ENCODE data around the gene QRSL1. TPM values are rescaled to one million over a fixed set of nuclear protein-coding genes. Genes with fewer than 3 reads are reported as not detected.
"Not testable (repeated sequence)": the region's sequence is repeated elsewhere in the genome, so short reads cannot be mapped to it uniquely, and the experiment has no call there.

The QRSL1 gene
- total RNA-seq, 1 experiment from 2014 or later, result 19.5 TPM

GRCh38 chr6:106626485-106626884 lies 2.9 kb upstream of the QRSL1 start:
- Mint-ChIP-seq H3K27me3 (ENCODE audit: low read depth) (no peaks in the 10 kb centered on the region; the same call in 1 of the 2 replicates), H3K4me1 (peaks cover 30 to 40% of the 10 kb centered on the region in 2 experiments), H3K36me3 (ENCODE audit: insufficient read depth in 1 of 3, low read depth in 3 of 3) (peaks cover 16 to 28% (median 25%) of the 10 kb centered on the region in 3 experiments), H3K4me3 (no peak overlapping the region), H3K27ac (0 out of 7 replicates have a peak overlapping the region, but pooled peaks of 1 of the 3 experiments have one; percentile 18), H3K9me3 (peaks cover 14 to 18% of the 10 kb centered on the region in 2 experiments)
- Histone ChIP-seq H4K5ac (ENCODE audit: insufficient read length, low read depth, low read length) (no peak overlapping the region), H4K20me1 (ENCODE audit: control insufficient read depth, insufficient read depth, insufficient read length) (no peaks in the 10 kb centered on the region), H2AFZ (ENCODE audit: low read length) (no peak overlapping the region), H2AK5ac (ENCODE audit: insufficient read length, low read length) (no peak overlapping the region), H3K79me1 (ENCODE audit: insufficient read depth, low read depth, low read length, poor library complexity, severe bottlenecking) (peaks cover 3% of the 10 kb centered on the region), H3K79me2 (ENCODE audit: insufficient read depth, low read length) (peaks cover 6% of the 10 kb centered on the region; the same call in 1 of the 2 replicates), H3K23ac (ENCODE audit: insufficient read length, low read depth, low read length) (no peak overlapping the region), H3K14ac (ENCODE audit: insufficient read depth, low read length) (no peak overlapping the region), H2BK12ac (ENCODE audit: insufficient read length, low read depth, low read length) (no peak overlapping the region), H4K91ac (ENCODE audit: insufficient read length, low read depth, low read length) (no peak overlapping the region), H2BK120ac (ENCODE audit: low read depth, low read length, poor library complexity, severe bottlenecking) (no peak overlapping the region), H3K4me1 (ENCODE audit: insufficient read depth, low read length) (no peaks in the 10 kb centered on the region; the same call in 1 of the 2 replicates), H3K4me2 (ENCODE audit: insufficient read depth, insufficient read length, low read length) (no peak overlapping the region), H3K4ac (ENCODE audit: low read depth, low read length) (no peak overlapping the region), H2BK20ac (ENCODE audit: low read depth, low read length, poor library complexity, severe bottlenecking) (no peak overlapping the region), H3K23me2 (ENCODE audit: insufficient read length, low read depth, low read length, poor library complexity, severe bottlenecking) (peaks cover 8% of the 10 kb centered on the region), H3K27ac (ENCODE audit: insufficient read length, low read depth, low read length) (no peak overlapping the region), H3K9ac (ENCODE audit: extremely low read depth, insufficient read length, low read length) (no peak overlapping the region), H3K27me3 (ENCODE audit: insufficient read depth, low read length) (no peaks in the 10 kb centered on the region), H3K18ac (ENCODE audit: insufficient read length, low read depth, low read length) (no peak overlapping the region), H2BK5ac (ENCODE audit: insufficient read length, low read length) (no peak overlapping the region), H4K8ac (replicated peaks; ENCODE audit: insufficient read length, low read depth, low read length) (no peak overlapping the region), H3T11ph (ENCODE audit: low read length) (no peak overlapping the region), H3K56ac (ENCODE audit: insufficient read length, low read depth, low read length) (no peak overlapping the region), H2BK15ac (ENCODE audit: low read depth, low read length) (no peak overlapping the region), H3K9me3 (ENCODE audit: control insufficient read depth, low read depth, low read length) (peaks cover 7% of the 10 kb centered on the region)
- no peak for DNase-seq
- WGBS (ENCODE audit: extremely low coverage, insufficient read length, low lambda C conversion rate), result no CpG with 5 or more reads among the region's 2 CpGs
- TF ChIP-seq, protein P1, sequence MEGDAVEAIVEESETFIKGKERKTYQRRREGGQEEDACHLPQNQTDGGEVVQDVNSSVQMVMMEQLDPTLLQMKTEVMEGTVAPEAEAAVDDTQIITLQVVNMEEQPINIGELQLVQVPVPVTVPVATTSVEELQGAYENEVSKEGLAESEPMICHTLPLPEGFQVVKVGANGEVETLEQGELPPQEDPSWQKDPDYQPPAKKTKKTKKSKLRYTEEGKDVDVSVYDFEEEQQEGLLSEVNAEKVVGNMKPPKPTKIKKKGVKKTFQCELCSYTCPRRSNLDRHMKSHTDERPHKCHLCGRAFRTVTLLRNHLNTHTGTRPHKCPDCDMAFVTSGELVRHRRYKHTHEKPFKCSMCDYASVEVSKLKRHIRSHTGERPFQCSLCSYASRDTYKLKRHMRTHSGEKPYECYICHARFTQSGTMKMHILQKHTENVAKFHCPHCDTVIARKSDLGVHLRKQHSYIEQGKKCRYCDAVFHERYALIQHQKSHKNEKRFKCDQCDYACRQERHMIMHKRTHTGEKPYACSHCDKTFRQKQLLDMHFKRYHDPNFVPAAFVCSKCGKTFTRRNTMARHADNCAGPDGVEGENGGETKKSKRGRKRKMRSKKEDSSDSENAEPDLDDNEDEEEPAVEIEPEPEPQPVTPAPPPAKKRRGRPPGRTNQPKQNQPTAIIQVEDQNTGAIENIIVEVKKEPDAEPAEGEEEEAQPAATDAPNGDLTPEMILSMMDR (conservative IDR thresholded peaks at IDR 0.05), result no peak

DNA sequence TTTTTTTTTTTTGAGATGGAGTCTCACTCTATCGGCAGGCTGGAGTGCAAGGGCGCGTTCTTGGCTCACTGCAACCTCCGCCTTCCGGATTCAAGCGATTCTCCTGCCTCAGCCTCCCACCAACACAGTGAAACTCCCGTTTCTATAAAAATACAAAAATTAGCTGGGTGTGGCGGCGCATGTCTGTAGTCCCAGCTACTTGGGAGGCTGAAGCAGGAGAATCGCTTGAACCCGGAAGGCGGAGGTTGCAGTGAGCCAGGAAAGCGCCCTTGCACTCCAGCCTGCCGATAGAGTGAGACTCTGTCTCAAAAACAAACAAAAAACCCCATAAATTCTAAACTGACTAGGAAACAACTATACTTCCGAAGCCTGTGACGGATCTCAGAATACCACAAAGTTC lies 1.6 kb upstream of the QRSL1 start:
- not testable (repeated sequence) for H3K18ac ChIP-seq (ENCODE audit: insufficient read length, low read depth, low read length); H2BK5ac ChIP-seq (ENCODE audit: insufficient read length, low read length); H3K27me3 Mint-ChIP-seq (ENCODE audit: low read depth); H4K20me1 ChIP-seq (ENCODE audit: control insufficient read depth, insufficient read depth, insufficient read length); H2AK5ac ChIP-seq (ENCODE audit: insufficient read length, low read length); H2AFZ ChIP-seq (ENCODE audit: low read length); H3K23me2 ChIP-seq (ENCODE audit: insufficient read length, low read depth, low read length, poor library complexity, severe bottlenecking); H3K4me2 ChIP-seq (ENCODE audit: insufficient read depth, insufficient read length, low read length); H4K8ac ChIP-seq (replicated peaks; ENCODE audit: insufficient read length, low read depth, low read length); H3K14ac ChIP-seq (ENCODE audit: insufficient read depth, low read length); H3K79me1 ChIP-seq (ENCODE audit: insufficient read depth, low read depth, low read length, poor library complexity, severe bottlenecking); H3K9me3 ChIP-seq (ENCODE audit: control insufficient read depth, low read depth, low read length); H3K27ac ChIP-seq (ENCODE audit: insufficient read length, low read depth, low read length); H4K91ac ChIP-seq (ENCODE audit: insufficient read length, low read depth, low read length); H3K4ac ChIP-seq (ENCODE audit: low read depth, low read length); H2BK12ac ChIP-seq (ENCODE audit: insufficient read length, low read depth, low read length); H3T11ph ChIP-seq (ENCODE audit: low read length); H3K9ac ChIP-seq (ENCODE audit: extremely low read depth, insufficient read length, low read length); H2BK20ac ChIP-seq (ENCODE audit: low read depth, low read length, poor library complexity, severe bottlenecking); H3K56ac ChIP-seq (ENCODE audit: insufficient read length, low read depth, low read length); H3K4me1 ChIP-seq (ENCODE audit: insufficient read depth, low read length); H3K27me3 ChIP-seq (ENCODE audit: insufficient read depth, low read length); DNase-seq; H2BK15ac ChIP-seq (ENCODE audit: low read depth, low read length); H4K5ac ChIP-seq (ENCODE audit: insufficient read length, low read depth, low read length); H2BK120ac ChIP-seq (ENCODE audit: low read depth, low read length, poor library complexity, severe bottlenecking); H3K23ac ChIP-seq (ENCODE audit: insufficient read length, low read depth, low read length)
- Mint-ChIP-seq H3K27ac (peak overlapping the region in 1 of 3 experiments; percentile 11; a peak in 1 of 7 replicates), H3K4me1 (peaks cover 30 to 42% of the 10 kb centered on the region in 2 experiments), H3K36me3 (ENCODE audit: insufficient read depth in 1 of 3, low read depth in 3 of 3) (peaks cover 8 to 20% (median 13%) of the 10 kb centered on the region in 3 experiments), H3K9me3 (peaks cover 6 to 10% of the 10 kb centered on the region in 2 experiments), H3K4me3 (peak overlapping the region; percentile 92 to 96; a peak in 4 of 5 replicates)
- H3K79me2 ChIP-seq (ENCODE audit: insufficient read depth, low read length), result peaks cover 15% of the 10 kb centered on the region; the same call in 1 of the 2 replicates
- WGBS (ENCODE audit: extremely low coverage, insufficient read length, low lambda C conversion rate), result no CpG with 5 or more reads among the region's 16 CpGs

Measured in H9 (cell line).